ENCODE data around the gene RPH3AL.
"Not testable (repeated sequence)": the region's sequence is repeated elsewhere in the genome, so short reads cannot be mapped to it uniquely, and the experiment has no call there.

Gene RPH3AL

GRCh38 chr17:280901-281300 lies 71.7 kb downstream of the RPH3AL start:
- DNase-seq = no peak

- no peak for DNase-seq
Measured at GRCh38 chr17:280216-280615, 72.4 kb downstream of the RPH3AL start.

GRCh38 chr17:279776-280175 lies 72.8 kb downstream of the RPH3AL start:
- DNase-seq = no peak

- DNase-seq = no peak
Measured at GRCh38 chr17:279331-279730, 73.3 kb downstream of the RPH3AL start.

- no peak for DNase-seq
Measured at GRCh38 chr17:278676-279059, 73.9 kb downstream of the RPH3AL start.

- DNase-seq = no peak
Measured at GRCh38 chr17:278055-278675, 74.4 kb downstream of the RPH3AL start.

GRCh38 chr17:274902-275301 lies 77.7 kb downstream of the RPH3AL start:
- DNase-seq = no peak

- DNase-seq = no peak
Measured at GRCh38 chr17:273981-274832, 78.4 kb downstream of the RPH3AL start.

GRCh38 chr17:272856-273255 lies 79.8 kb downstream of the RPH3AL start:
- DNase-seq = peak in 1 of 4 experiments; percentile 12

- DNase-seq = not testable (repeated sequence)
Measured at GRCh38 chr17:271928-272623, 80.5 kb downstream of the RPH3AL start.

- no peak for DNase-seq
Measured at GRCh38 chr17:269616-270514, 82.7 kb downstream of the RPH3AL start.

- no peak for DNase-seq
Measured at GRCh38 chr17:266701-267667, 85.6 kb downstream of the RPH3AL start.

- no peak for DNase-seq
Measured at GRCh38 chr17:266219-266618, 86.4 kb downstream of the RPH3AL start.

GRCh38 chr17:265718-266117 lies 86.9 kb downstream of the RPH3AL start:
- no peak for DNase-seq

- DNase-seq = no peak
Measured at GRCh38 chr17:263773-264172, 88.8 kb downstream of the RPH3AL start.

GRCh38 chr17:263271-263670 lies 89.3 kb downstream of the RPH3AL start:
- DNase-seq = no peak

- DNase-seq = no peak
Measured at GRCh38 chr17:261635-262034, 91.0 kb downstream of the RPH3AL start.

GRCh38 chr17:260944-261343 lies 91.7 kb downstream of the RPH3AL start:
- DNase-seq = no peak

GRCh38 chr17:260031-260791 lies 92.4 kb downstream of the RPH3AL start:
- no peak for DNase-seq

- no peak for DNase-seq
Measured at GRCh38 chr17:259341-259976, 93.1 kb downstream of the RPH3AL start.
